CD4-positive, alpha-beta T cell (primary cell): Measurements from ENCODE around the gene MAP2K2. TPM values are rescaled to one million over a fixed set of nuclear protein-coding genes. Genes with fewer than 3 reads are reported as not detected.

Source experiments
- ATAC-seq: fragments of 200-7000 bp; cut with Tn5 transposase; one replicate; pipeline ENCODE4 v1.10.0; 2022; ENCODE audit warnings: mild to moderate bottlenecking; ENCODE audit not compliant: poor library complexity
- CTCF ChIA-PET: fragments of 350-600 bp; sonication (Branson Sonifier 250); formaldehyde crosslinking; loops from one replicate; lab custom pipeline; 2021; ENCODE audit warnings: antibody characterized with exemption, inconsistent platforms; lab: Charles Lee
- POLR2A ChIA-PET: fragments of 350-600 bp; sonication (Branson Sonifier 250); formaldehyde crosslinking; loops from one replicate; lab custom pipeline; 2021; ENCODE audit warnings: antibody characterized with exemption, inconsistent platforms; lab: Charles Lee
- DNase-seq, 14 experiments: peaks; one replicate each; pipeline ENCODE4 v3.0.0-alpha.2; 2013 to 2020; ENCODE audit warnings: mixed read lengths in 2 of 14
- H3K27ac ChIP-seq, 2 donors: one replicate each; pipeline versions ENCODE4 v1.5.1 to v1.7.0; 2013; ENCODE audit warnings: low read length in 2 of 2, low read depth in 1 of 2, mild to moderate bottlenecking in 1 of 2
- H3K27me3 ChIP-seq, 2 experiments: 1 replicate in 1 of 2; 2 replicates in 1 of 2; pipeline versions ENCODE4 v1.6.1 to v1.7.0; 2013; ENCODE audit warnings: low read length in 2 of 2, control low read depth in 1 of 2, mild to moderate bottlenecking in 1 of 2, moderate library complexity in 1 of 2; ENCODE audit not compliant: insufficient read depth in 2 of 2, control insufficient read depth in 1 of 2
- H3K36me3 ChIP-seq: one replicate; pipeline ENCODE4 v1.6.1; 2013; ENCODE audit warnings: low read length, control low read depth; ENCODE audit not compliant: insufficient read depth
- H3K4me1 ChIP-seq: one replicate; pipeline ENCODE4 v1.6.1; 2013; ENCODE audit warnings: low read length, control low read depth; ENCODE audit not compliant: insufficient read depth
- H3K4me3 ChIP-seq: one replicate; pipeline ENCODE4 v1.5.1; 2013; ENCODE audit warnings: mild to moderate bottlenecking, low read length, moderate library complexity
- H3K9me3 ChIP-seq, 2 experiments: 1 replicate in 1 of 2; 2 replicates in 1 of 2; pipeline versions ENCODE4 v1.6.1 to v1.7.0; 2013; ENCODE audit warnings: low read length in 2 of 2, mild to moderate bottlenecking in 2 of 2, control low read depth in 1 of 2, moderate library complexity in 1 of 2; ENCODE audit not compliant: control insufficient read depth in 1 of 2, insufficient read depth in 1 of 2
- H3K27ac Mint-ChIP-seq: one replicate; pipeline ENCODE4 v1.8.0; 2020; ENCODE audit warnings: mixed read lengths
- H3K27me3 Mint-ChIP-seq: one replicate; pipeline ENCODE4 v1.8.0; 2021; ENCODE audit warnings: mixed read lengths
- H3K36me3 Mint-ChIP-seq: one replicate; pipeline ENCODE4 v1.8.0; 2021; ENCODE audit warnings: low read depth, mixed read lengths
- H3K4me1 Mint-ChIP-seq: one replicate; pipeline ENCODE4 v1.8.0; 2021; ENCODE audit warnings: low read depth, mixed read lengths
- H3K4me3 Mint-ChIP-seq: one replicate; pipeline ENCODE4 v1.8.0; 2020; ENCODE audit warnings: mild to moderate bottlenecking, mixed read lengths
- H3K9me3 Mint-ChIP-seq: one replicate; pipeline ENCODE4 v1.8.0; 2020; ENCODE audit warnings: mixed read lengths
- CTCF ChIP-seq: fragments of 200-600 bp; IDR thresholded peaks from one replicate; pipeline ENCODE4 v1.8.0; 2022; ENCODE audit warnings: antibody characterized with exemption, mild to moderate bottlenecking
- intact Hi-C, 2 experiments: fragments of 100-400 bp; cut with DNase I in 1 of 2; cut with micrococcal nuclease in 1 of 2; formaldehyde crosslinking; loops; one replicate each; pipeline versions ENCODE4 v1.15.1 to v1.9.0; 2023 to 2025; cut with DNase I, micrococcal nuclease
- total RNA-seq, 174 experiments: library from RNA in 2 of 174; stranded (reverse) in 2 of 174; gene quantifications; one replicate each; pipeline ENCODE4 v1.2.3 and lab custom pipeline; 2021 to 2026

The MAP2K2 gene
- total RNA-seq, 2 experiments from 2014 or later: 72.7 to 77.6 TPM

DNA sequence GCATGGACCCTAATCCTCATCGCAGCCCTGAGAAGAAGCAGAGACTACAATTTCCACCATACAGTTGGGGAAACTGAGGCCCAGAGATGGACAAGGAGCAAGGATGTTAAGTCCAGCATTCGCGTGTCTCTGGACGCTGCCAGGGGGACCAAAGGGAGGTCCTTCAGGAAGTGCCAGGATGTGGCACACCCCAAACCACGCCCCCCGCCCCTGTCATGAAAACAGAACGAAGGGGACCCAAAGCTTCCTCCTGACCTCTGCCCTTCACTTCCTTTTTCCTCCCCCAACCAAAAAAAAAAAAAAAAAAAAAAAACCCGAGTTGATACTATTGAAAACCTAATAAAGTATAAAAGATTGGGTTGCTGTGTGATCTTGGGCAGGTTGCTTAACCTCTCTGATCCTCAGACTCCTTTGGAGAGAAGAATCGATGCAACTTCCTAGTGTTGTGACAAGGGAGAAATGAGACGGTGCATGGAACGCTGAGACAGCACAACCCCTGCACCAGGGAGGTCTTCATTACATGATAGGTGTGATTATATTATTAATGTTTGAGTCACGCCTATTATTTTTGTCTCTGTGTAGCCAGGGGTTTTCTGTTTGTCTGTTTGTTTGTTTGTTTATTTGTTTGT is 54.5 kb downstream of the MAP2K2 start:
- H3K27me3 Mint-ChIP-seq: no peaks in the 10 kb centered on the region
- Histone ChIP-seq H3K27me3 (no peaks in the 10 kb centered on the region), H3K36me3 (no peaks in the 10 kb centered on the region), H3K27ac (peak overlapping the region; percentile 4 to 31), H3K9me3 (no peaks in the 10 kb centered on the region), H3K4me3 (peak overlapping the region; percentile 9), H3K4me1 (peaks cover 29% of the 10 kb centered on the region)
- intact Hi-C loops: loop anchor here (2.0 to 5.0 kb wide), 5 partner anchors 35 to 113 kb away; partner anchors contain the start of genes ANKRD24 (in 1 of the 2), PIAS4 (in 1 of the 2) and SIRT6 (in 1 of the 2)
- peak overlapping the region; percentile 96 for H3K4me3 Mint-ChIP-seq
- TF ChIP-seq CTCF: no peak
- DNase-seq (peak in 7 of 14 experiments; percentile 47 to 86 (median 62)), ATAC-seq (no peak)
- peaks cover 21% of the 10 kb centered on the region for H3K4me1 Mint-ChIP-seq
- POLR2A ChIA-PET: interaction anchor here (1.3 to 5.5 kb wide), 5 partner anchors 9 to 84 kb away, joined by 3 to 70 read pairs (median 4); partner anchors contain the start of gene EEF2
- H3K9me3 Mint-ChIP-seq: no peaks in the 10 kb centered on the region
- peak overlapping the region; percentile 98 for H3K27ac Mint-ChIP-seq
- H3K36me3 Mint-ChIP-seq: peaks cover 4% of the 10 kb centered on the region
- CTCF ChIA-PET: interaction anchor here (0.8 to 1.2 kb wide), 2 partner anchors 70 to 82 kb away, joined by 3 to 6 read pairs; no protein-coding TSS in a partner anchor

- Mint-ChIP-seq H3K9me3 (no peaks in the 10 kb centered on the region), H3K4me1 (peaks cover 27% of the 10 kb centered on the region), H3K36me3 (peaks cover 9% of the 10 kb centered on the region), H3K27ac (peak overlapping the region; percentile 98), H3K4me3 (peak overlapping the region; percentile 96), H3K27me3 (no peaks in the 10 kb centered on the region)
- ATAC-seq: no peak
- H3K27me3 ChIP-seq: no peaks in the 10 kb centered on the region
- no peak for TF ChIP-seq CTCF
- H3K27ac ChIP-seq: peak overlapping the region; percentile 69 to 91
- intact Hi-C loops: loop anchor here (2.0 to 5.0 kb wide), 5 partner anchors 36 to 114 kb away; partner anchors contain the start of genes ANKRD24 (in 1 of the 2), PIAS4 (in 1 of the 2) and SIRT6 (in 1 of the 2)
- peak in 3 of 14 experiments; percentile 37 to 63 (median 57) for DNase-seq
- no peaks in the 10 kb centered on the region for H3K9me3 ChIP-seq
- peak overlapping the region; percentile 89 for H3K4me3 ChIP-seq
- ChIA-PET POLR2A (interaction anchor here (1.4 to 5.5 kb wide), 6 partner anchors 21 to 306 kb away, joined by 3 to 70 read pairs (median 11); partner anchors contain the start of genes EEF2 and MRPL54), CTCF (interaction anchor here (1.1 kb wide), 1 partner anchor 72 kb away, joined by 3 read pairs; no protein-coding TSS in a partner anchor)
- peaks cover 41% of the 10 kb centered on the region for H3K4me1 ChIP-seq
- peaks cover 6% of the 10 kb centered on the region for H3K36me3 ChIP-seq
Measured at GRCh38 chr19:4068047-4068966, 55.6 kb downstream of the MAP2K2 start.
